DMS79 treated with DMSO at 0.1 percent for 48 hours (cell line): ENCODE results near the gene UGCG.
A peak's percentile ranks its signal among the peaks of the same experiment; 100 is the strongest.
"Not testable (repeated sequence)": the region's sequence is repeated elsewhere in the genome, so short reads cannot be mapped to it uniquely, and the experiment has no call there.

Experiments
- DNase-seq: peaks from one replicate; lab custom pipeline; 2025; lab: John Stamatoyannopoulos, UW

Gene UGCG

DNA sequence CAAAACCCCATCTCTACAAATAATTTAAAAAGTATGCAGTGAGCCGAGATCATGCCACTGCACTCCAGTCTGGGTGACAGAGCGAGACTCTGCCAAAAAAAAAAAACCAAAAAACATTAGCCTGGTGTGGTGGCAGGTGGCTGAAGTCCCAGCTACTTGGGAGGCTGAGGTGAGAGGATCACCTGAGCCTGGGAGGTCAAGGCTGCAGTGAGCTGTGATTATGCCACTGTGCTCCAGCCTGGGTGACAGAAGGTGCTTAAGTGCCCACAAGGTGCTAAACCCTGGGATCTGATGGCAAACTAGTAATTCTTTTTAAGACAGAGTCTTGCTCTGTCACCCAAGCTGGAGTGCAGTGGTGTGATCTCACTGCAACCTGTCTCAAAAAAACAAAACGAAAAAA is 5.7 kb upstream of the UGCG start:
- not testable (repeated sequence) for DNase-seq

DNA sequence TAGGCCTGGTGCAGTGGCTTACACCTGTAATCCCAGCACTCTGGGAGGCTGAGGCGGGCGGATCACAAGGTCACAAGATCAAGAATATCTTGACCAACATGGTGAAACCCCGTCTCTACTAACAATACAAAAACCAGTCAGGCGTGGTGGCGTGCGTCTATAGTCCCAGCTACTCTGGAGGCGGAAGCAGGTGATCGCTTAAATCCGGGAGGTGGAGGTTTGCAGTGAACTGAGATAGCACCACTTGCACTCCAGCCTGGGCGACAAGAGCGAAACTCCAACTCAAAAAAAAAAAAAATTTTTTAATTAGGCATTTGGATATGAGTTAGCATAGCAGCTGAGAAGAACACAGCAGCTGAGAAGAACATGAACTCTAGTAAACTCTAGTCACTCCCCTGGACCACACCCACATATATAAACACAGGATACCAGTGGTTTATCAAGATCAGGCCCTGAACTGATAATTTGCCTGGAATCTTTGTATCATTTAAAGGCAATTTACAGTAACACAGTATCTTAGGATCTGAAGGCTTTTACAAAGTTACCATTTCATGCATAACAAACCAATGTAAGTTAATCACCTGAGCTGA is 4.6 kb upstream of the UGCG start:
- DNase-seq = no peak

DNA sequence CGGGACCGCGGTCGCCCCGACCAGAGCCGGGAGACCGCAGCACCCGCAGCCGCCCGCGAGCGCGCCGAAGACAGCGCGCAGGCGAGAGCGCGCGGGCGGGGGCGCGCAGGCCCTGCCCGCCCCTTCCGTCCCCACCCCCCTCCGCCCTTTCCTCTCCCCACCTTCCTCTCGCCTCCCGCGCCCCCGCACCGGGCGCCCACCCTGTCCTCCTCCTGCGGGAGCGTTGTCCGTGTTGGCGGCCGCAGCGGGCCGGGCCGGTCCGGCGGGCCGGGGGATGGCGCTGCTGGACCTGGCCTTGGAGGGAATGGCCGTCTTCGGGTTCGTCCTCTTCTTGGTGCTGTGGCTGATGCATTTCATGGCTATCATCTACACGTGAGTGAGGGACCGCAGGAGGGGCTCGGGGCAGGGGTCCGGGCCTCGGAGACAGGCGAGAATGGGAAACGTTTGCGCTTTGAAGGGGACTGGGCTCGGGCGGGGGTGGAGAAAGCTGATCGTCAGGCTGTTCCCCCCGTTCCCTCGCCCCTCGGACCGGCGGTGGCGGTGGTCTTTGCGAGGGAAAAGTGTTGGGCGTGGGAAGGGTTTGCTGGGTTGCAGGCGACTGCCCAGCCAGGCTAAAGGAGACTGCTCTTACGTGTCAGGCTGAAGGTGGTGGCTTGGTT is 457 bp downstream of the UGCG start:
- no peak for DNase-seq

DNA sequence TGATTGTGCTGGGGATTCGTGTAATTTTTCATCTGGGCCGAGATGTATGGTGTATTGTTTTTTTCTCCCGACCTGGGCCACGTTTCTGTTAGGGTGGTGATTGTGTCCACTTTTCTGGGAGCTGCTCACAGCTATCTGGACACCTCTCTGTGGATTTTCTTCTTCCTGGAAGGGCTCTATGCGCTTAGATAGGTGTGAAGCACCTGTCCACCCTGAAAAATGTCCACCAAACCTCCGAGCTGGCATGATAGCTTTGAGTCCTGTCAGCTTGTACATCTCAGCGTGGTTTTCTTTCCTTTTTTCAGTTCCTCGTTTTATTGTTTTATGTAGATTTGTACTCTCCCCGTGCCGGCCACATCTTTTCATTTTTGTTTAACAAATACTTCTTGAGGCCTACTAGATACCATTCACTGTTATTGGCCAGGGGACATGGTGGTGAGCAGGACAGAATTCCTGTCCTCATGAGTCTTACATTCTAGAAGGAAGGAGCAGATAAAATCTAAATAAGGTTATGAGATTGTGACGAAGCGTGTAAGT is 1.1 kb downstream of the UGCG start:
- peak; percentile 35 for DNase-seq

DNA sequence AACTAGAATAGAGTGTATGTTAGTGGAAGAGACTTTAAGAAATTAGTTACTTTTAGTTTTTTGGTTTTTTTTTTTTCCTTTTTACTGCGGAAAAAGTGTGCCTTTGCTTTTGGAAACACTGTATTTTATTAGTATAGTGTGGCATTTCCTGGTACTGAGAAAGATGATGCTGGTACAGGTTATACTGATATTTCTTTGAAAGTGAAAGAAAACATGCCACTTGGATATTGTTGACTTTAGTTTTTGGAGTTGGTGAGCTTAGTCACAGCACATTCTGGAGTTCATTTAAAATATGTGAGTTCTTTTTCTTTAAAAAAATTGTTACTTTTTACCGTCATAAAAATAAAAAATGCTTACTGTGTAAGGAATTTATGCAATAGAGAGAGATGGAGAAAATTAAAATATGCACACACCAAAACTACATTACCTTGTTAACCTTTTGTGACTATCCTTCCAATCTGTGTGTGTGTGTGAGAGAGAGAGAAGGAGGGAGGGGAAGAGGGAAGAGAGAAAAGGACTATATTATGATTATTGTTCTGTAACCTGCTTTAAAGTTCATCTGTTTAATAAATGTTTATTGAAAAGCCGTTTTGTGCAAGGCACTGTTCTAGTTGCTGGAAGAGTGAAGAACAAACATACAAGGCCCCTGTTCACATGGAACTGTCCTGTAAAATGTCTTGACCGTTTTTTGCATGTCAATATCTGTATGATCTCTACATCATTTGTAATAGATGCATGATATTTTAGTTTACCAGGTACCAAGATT is 1.9 kb downstream of the UGCG start:
- no peak for DNase-seq

DNA sequence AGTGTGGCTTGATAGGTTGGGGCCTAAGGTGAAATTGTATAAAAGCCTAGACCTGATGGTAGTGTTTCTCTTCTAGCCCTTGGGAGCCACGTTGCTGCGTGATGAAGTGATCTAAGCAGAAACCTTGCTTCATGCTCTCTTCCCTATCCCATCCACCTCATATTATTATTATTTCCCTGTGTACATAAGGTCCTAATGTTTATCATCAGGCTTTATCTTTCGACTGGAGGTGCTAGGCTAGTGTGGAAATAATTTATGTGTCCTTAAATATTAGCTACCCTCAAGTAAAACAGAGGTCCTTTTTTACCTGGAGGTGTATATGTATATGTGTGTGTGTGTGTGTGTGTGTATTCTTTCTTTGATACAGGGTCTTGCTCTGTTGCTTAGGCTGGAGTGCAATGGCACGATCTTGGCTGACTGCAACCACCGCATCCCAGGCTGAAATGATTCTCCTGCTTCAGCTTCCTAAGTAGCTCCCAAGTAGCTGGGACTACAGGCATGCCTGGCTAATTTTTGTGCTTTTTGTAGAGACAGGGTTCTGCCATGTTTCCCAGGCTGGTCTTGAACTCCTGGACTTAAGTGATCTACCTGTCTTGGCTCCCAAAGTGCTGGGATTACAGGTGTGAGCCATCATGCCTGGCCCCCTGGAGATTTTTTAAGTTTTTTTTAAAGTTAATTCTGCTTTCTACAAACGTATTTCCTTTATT is 3.7 kb downstream of the UGCG start:
- DNase-seq = no peak

DNA sequence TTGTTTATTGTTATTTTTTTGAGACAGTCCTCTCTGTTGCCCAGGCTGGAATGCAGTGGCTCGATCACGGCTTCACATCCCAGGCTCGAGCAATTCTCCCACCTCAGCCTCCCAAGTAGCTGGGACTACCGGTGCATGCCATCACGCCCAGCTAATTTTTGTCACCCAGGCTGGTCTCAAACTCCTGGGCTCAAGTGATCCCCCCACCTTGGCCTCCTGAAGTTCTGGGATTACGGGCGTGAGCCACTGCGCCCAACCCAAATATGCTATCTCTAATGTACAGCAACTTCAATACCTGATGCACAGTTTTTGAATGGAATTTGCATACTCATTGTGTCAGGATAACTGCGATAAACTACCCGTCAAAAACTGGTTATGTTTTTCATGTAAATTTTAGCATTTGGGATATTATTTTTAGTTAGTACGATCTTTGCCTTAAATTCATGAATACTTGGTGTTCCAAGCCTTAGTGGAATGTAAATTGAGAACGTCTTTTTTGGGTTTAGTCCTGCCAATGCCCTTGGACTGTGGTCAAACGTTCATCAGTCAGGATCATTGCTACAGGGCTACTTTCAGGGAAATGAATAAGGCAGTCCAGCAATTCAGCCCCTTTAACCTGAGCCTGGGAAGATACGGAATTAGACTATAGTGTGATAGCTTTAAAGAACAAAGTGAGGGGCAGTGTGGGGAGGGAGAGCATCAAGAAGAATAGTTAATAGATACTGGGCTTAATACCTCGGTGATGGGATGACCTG is 4.4 kb downstream of the UGCG start:
- DNase-seq = no peak

DNA sequence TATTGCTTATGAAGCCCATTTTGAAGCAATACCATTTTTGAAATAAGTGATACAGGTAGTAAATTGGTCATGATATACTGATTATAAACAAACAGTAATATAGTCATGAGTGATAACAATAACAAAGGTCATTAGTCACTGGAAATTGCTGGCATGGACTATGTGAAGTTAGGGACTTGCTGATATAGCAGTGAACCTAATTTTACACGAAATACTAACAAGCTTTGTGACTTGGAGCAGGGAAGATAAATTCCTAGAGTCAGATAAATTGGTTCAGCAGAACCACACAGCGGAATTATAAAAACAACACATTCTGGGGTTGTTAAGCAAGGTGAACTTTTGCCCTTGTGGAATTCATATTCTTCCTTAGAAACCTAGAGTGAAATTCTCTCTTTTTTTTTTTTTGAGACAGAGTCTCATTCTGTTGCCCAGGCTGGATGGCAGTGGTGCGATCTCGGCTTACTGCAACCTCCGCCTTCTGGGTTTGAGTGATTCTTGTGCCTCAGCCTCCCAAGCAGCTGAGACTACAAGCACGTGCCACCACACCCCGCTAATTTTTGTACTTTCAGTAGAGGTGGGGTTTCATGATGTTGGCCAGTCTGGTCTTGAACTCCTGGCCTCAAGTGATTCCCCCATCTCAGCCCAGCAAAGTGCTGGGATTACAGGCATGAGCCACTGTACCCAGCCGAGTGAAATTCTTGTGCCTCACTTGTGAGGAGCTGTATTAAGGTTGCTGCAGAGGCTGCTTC is 6.0 kb downstream of the UGCG start:
- DNase-seq = no peak

DNA sequence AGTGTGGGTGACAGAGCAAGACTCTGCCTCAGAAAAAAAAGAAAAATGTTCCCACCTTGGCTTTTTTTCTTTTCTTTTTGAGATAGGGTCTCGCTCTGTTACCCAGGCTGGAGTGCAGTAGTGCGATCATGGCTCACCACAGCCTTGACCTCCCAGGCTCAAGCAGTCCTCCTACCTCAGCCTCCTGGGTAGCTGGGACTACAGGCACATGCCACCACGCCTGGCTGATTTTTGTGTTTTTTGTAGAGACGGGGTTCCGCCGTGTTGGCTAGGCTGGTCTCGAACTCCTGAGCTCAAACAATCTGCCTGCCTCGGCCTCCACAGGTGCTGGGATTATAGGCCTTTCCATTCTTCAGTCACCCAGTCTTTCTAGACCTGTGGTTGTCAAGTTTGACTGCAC is 6.9 kb downstream of the UGCG start:
- DNase-seq = not testable (repeated sequence)

DNA sequence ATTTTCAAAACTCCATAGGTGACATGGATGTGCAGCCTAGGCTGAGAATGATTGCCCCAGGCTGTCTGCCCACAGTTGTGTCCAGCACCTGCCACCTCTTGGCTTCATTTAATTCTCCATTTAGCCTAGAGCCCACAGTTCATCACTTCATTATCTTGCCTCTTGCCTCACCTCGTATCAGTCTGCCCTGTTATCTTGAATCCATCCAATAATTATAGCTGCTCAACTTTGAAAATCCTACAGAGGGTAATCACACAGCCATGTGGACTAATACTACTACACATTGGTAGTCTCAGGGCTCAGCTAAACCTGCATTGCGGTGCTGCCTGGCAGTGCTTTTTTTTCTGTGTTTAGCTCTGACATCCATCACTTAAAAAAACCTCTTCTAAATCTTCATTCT is 7.4 kb downstream of the UGCG start:
- no peak for DNase-seq

DNA sequence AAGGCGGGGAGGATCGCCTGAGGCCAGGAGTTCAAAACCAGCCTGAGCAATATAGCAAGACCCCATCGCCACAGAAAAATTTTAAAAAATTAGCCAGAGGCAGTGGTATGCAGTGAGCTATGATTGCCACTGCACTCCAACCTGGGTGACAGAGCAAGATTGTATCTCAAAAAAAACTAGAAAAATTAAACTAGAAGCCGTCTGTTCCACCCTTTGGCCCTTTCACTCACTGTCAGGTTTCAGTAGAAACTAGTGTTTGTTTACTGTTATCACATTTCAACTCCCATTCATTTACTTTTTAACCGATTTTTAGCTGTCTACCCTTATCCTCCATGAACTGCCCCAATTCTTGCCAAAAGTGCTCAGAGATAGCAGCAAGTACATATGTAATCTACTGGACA is 8.3 kb downstream of the UGCG start:
- DNase-seq = no peak

DNA sequence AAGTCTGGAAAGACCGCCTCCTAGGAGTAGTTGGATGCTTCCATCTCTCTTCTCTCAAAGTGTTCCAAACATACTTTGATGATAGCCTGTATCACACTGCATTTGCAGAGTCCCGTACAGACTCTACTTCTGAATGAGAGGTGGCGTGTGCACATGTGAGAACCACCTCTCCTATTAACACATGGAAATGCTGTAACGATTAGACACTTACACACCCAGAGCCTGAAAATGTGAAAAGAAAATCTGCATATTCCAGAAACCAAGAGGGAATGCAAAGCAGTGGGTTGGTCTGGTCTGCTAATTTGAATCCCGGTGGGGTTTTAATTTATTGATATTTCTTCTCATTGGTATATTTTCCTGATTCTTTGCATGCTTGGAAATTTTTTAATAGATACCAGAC is 10.5 kb downstream of the UGCG start:
- no peak for DNase-seq

DNA sequence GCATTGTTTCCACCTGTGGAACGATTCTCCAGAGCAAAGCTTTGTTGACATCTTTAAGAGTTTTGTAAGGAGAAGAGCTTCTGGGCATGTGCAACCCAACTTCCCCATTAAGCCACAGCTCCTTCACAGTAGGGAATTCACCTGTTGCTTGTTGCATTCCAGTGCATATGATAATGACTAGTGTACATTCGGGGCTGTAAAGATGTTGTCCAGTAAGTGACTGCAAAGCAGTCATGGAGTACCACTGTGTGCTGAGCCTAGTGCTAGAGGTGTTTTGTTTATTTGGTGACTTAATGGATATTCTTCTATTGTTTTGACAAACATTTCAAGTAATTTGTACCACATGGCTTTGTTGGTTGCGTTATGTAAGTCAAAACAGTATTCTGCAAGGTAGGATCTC is 12.8 kb downstream of the UGCG start:
- DNase-seq = no peak

DNA sequence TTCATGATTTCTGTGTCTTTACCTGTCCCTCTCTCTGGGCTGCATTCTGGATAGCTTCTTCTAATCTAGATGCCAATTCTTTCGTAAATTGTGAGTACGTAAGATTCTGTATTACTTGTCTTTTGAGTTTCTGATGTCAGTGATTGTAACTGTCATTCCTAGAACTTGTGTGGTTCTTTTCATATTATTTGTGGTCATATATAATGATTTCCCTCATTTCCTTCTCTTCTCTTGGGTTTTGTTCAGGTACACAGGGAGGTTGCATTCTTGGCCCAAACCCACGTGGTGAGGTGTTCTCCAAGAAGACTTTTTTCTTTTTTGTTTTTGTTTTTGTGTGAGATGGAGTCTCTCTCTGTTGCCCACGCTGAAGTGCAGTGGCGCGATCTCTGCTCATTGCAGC is 13.8 kb downstream of the UGCG start:
- DNase-seq = no peak

DNA sequence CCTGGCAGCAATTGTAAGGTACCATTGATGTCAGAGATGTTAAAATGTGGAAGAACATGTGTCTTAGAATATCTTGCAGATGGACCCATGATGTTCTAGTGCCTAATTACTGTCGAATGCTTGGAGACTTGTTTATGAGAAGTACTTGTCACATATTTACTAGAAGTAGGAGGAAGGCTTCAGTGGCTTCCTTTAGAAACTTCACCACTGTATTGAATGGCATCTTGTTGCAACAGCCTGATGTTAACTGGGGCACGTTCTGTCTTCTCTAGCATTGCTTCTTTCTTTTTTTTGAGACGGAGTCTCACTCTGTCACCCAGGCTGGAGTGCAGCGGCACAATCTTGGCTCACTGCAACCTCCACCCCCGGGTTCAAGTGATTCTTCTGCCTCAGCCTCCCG is 16.5 kb downstream of the UGCG start:
- no peak for DNase-seq

DNA sequence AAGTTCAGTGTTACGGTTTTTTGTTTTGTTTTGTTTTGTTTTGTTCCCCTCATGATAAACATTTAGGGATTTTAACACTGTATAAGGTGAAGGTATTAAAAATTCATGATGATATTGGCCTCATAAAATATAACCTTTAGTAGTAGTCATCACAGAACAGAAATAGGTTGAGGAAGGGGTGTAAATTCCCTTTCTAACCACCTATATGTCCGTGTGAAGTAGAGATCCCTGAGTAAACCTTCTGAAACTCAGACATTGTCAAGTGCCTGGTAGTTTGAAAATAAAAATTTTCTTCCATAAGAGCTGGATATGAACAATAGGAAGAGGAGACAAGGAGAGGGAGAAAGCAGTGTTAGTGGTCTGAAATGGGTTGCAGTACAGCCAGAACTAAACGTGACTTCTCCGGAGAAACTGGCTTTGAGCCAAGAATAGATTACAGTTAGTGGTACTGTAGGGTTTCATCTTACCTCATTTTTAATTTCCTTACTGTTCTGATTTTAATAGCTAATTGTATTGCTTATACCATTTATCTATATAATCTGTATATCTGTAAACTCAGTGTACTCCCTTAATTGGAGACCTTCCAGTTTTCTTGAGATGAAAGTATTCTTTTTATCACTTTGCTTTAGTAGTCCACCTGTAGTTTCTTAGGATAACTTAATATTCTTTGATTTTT is 18.3 kb downstream of the UGCG start:
- DNase-seq = peak; percentile 73

DNA sequence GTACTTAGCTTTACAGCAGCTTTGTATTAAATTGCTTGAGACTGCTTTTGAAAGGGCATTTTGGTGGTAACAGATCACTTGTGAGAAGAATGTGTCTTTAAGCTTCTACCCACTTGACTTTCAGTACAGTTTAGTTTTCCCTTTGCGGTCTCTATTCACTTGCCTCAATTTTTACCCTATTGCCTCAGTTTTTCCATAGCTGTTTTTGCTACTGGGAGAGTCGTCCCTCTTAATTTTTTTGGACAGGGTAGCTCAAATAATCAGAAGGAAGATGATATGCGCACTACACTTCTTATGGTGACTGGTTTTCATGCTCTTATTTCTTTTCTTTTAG is 18.8 kb downstream of the UGCG start:
- no peak for DNase-seq

DNA sequence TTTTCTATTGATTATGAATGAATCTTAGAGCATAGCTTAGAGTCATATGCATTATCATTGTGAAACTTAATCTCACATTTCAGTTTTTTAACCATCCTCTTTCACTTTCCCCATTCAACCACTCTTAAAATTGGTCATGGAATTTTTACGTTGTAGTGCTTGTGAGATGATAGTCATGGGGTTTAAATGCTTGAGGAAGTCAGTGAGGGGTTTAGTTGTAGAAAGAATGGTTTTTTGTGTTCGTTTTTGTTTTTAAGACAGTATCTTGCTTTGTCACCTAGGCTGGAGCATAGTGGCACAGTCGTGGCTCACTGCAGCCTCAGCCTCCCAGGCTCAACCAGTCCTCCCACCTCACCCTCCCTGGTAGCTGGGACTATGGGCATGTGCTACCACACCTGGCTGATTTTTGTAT is 19.6 kb downstream of the UGCG start:
- DNase-seq = peak; percentile 25

DNA sequence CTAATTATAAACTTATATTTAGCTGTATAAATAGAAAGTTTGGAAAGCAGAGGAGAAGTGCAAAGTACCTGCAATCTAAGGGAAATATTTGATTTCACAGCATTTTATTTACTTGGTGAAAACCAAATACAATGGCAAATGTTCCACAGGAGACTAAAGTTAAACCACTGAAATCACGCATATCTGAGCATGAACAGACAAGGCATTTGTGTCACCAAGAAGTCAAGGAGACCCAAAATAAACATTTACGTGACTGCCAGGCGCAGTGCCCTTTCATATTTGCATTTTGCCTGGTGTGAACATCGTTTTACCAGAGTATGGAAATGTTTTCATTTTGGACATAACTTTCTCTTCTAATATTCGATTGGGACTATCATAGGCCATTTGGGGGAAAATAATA is 20.6 kb downstream of the UGCG start:
- no peak for DNase-seq

DNA sequence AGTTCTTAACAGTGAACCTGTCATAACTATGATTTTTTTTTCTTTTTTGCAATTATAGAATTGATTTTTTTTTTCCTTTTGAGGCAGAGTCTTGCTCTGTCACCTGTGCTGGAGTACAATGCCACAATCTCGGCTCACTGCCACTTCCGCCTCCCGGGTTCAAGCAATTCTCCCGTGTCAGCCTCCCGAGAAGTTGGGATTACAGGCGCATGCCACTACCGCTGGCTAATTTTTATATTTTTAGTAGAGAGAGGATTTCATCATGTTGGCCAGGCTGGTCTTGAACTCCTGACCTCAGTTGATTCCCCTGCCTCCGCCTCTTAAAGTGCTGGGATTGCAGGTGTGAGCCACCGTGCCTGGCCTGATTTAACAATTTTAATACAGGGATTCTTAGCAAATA is 21.4 kb downstream of the UGCG start:
- no peak for DNase-seq

DNA sequence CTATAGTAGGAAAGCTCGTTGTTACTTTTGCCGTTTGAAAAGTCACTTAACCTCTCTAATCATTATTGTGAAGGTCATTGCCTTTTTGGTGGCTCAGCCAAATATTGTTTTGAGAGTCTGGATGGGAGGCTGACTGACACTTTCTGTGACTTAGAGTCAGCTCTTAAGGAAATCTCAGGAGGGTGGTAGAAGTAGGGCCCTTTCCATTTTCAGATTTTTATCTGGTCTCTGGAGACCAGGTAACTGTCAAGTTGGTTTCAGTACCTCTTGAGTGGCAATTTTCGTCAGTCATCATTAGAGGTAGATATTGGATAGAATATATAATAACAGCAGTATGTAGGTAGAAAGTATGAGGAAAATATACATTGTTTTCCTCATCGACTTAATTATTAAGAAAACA is 23.3 kb downstream of the UGCG start:
- peak; percentile 11 for DNase-seq
